Parathyroid adenoma (tissue), 2 donors: ENCODE data around the gene RHOT1.

Experiments used
- H2AFZ ChIP-seq: fragments of 300-600 bp; sonication (generic); one replicate; pipeline ENCODE4 v1.7.0; 2017; ENCODE audit warnings: antibody characterized with exemption, mild to moderate bottlenecking
- H3K27ac ChIP-seq: fragments of 300-600 bp; sonication (generic); one replicate; pipeline ENCODE4 v1.7.0; 2017
- H3K27me3 ChIP-seq: fragments of 300-600 bp; sonication (generic); one replicate; pipeline ENCODE4 v1.7.0; 2017; ENCODE audit warnings: low read length; ENCODE audit not compliant: control insufficient read depth, insufficient read depth
- H3K36me3 ChIP-seq: fragments of 300-600 bp; sonication (generic); one replicate; pipeline ENCODE4 v1.7.0; 2017; ENCODE audit warnings: low read length; ENCODE audit not compliant: control insufficient read depth, insufficient read depth
- H3K4me1 ChIP-seq: fragments of 300-600 bp; sonication (generic); one replicate; pipeline ENCODE4 v1.7.0; 2017; ENCODE audit warnings: control low read depth
- H3K4me2 ChIP-seq: fragments of 300-600 bp; sonication (generic); one replicate; pipeline ENCODE4 v1.7.0; 2017; ENCODE audit warnings: low read length
- H3K4me3 ChIP-seq: fragments of 300-600 bp; sonication (generic); one replicate; pipeline ENCODE4 v1.7.0; 2017; ENCODE audit warnings: low read depth, low read length
- H3K79me2 ChIP-seq: fragments of 300-600 bp; sonication (generic); one replicate; pipeline ENCODE4 v1.7.0; 2017; ENCODE audit warnings: control low read depth
- H3K9ac ChIP-seq: fragments of 300-600 bp; sonication (generic); one replicate; pipeline ENCODE4 v1.7.0; 2017; ENCODE audit warnings: mild to moderate bottlenecking
- H3K9me3 ChIP-seq: fragments of 300-600 bp; sonication (generic); one replicate; pipeline ENCODE4 v1.7.0; 2017; ENCODE audit warnings: low read length; ENCODE audit not compliant: control insufficient read depth
- CTCF ChIP-seq: fragments of 300-600 bp; sonication (generic); IDR thresholded peaks from one replicate; pipeline ENCODE4 v1.7.0; 2017; ENCODE audit warnings: antibody characterized with exemption, mild to moderate bottlenecking
- donor health status: primary hyperparathyroidism.

The RHOT1 gene

DNA sequence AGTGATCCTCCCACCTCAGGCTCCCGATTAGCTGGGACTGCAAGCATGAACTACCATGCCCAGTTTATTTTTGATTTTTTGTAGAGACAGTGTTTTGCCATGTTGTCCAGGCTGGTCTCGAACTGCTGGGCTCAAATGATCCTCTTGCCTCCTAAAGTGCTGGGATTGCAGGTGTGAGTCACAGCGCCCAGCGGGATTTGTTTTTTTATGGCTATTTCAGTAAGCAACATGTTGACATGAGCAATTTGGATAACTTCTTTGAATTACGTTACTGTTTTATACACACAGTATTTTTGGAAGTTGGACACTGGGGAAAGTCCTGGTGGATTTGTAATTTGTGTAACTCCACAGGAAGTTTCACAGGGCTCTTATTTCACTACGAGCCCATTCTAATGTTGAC lies 18.5 kb upstream of the RHOT1 start:
- no peaks in the 10 kb centered on the region for H3K27me3 ChIP-seq
- no peak overlapping the region for H2AFZ ChIP-seq
- no peak overlapping the region for H3K27ac ChIP-seq
- TF ChIP-seq CTCF, result no peak
- no peak overlapping the region for H3K4me2 ChIP-seq
- H3K4me3 ChIP-seq, result no peak overlapping the region
- no peaks in the 10 kb centered on the region for H3K79me2 ChIP-seq
- no peaks in the 10 kb centered on the region for H3K4me1 ChIP-seq
- H3K9me3 ChIP-seq, result no peaks in the 10 kb centered on the region
- no peaks in the 10 kb centered on the region for H3K36me3 ChIP-seq
- no peak overlapping the region for H3K9ac ChIP-seq

DNA sequence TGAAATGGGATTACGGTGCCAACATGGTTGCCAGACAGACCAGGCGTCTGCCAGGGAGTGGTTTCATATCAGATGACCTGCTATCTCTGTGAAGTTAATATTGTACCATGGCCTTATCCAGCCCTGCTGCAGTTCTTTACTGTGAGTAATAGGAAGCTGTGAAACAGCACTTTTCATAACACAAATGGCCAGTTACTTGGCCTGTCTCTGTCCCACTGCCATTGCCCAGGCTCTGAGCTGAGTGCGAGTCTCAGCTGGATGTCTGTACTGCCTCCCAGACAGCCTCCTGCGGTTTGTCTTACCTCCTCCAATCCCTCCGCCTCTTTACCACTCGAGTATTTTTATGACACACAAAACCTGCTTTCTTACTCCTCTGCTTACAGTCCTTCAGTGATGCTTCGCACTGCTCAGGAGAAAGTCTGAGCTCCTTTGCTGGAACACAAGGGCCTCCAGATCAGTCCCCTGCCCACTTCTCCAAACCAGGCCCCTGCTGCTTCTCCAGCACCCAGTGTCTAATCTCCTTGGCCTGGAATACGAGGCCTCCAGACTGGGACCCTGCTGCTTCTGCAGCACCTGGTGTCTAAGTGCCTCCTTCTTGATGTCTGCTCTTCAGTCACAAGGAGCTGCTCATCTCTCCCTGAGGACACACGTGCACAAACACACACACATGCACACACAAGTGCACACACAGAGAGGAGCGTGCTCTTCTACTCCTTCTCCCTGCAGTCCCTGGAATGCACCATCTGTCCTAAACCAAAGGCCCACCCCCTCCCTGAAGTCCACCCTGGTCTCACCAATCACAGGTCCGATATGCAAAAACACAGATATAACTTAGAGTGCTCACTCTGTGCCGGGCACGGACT lies 17.1 kb upstream of the RHOT1 start:
- Histone ChIP-seq H3K4me1 (no peaks in the 10 kb centered on the region), H2AFZ (peak overlapping the region; percentile 14), H3K79me2 (no peaks in the 10 kb centered on the region), H3K36me3 (no peaks in the 10 kb centered on the region), H3K4me2 (no peak overlapping the region), H3K27ac (no peak overlapping the region), H3K27me3 (no peaks in the 10 kb centered on the region), H3K9me3 (no peaks in the 10 kb centered on the region), H3K9ac (no peak overlapping the region), H3K4me3 (no peak overlapping the region)
- no peak for TF ChIP-seq CTCF

GRCh38 chr17:32125848-32126153 lies 16.5 kb upstream of the RHOT1 start:
- H3K4me2 ChIP-seq, result no peak overlapping the region
- H3K9me3 ChIP-seq, result no peaks in the 10 kb centered on the region
- no peak overlapping the region for H3K27ac ChIP-seq
- H3K79me2 ChIP-seq, result no peaks in the 10 kb centered on the region
- no peak overlapping the region for H3K9ac ChIP-seq
- H3K27me3 ChIP-seq, result no peaks in the 10 kb centered on the region
- H3K4me3 ChIP-seq, result no peak overlapping the region
- H3K4me1 ChIP-seq, result no peaks in the 10 kb centered on the region
- no peak for TF ChIP-seq CTCF
- no peak overlapping the region for H2AFZ ChIP-seq
- no peaks in the 10 kb centered on the region for H3K36me3 ChIP-seq

DNA sequence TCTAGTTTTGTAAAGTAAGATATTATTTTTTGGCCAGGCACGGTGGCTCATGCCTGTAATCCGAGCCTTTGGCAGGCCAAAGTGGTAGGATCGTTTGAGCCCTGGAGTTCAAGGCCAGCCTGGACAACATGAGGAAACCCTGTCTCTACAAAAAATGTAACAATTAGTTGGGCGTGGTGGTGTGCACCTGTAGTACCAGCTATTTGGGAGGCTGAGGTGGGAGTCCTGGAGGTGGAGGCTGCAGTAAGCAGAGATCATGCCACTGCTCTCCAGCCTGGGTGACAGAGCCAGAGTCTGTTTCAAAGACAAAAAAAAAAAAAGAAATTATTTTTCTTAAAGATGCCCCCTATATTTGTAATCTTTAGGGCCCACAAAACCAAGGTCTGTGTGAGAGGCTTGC lies 16.0 kb upstream of the RHOT1 start:
- no peak overlapping the region for H3K27ac ChIP-seq

More for the DNA sequence above, 16.0 kb upstream of the RHOT1 start:
- Histone ChIP-seq H3K27me3 (no peaks in the 10 kb centered on the region), H2AFZ (no peak overlapping the region), H3K9me3 (no peaks in the 10 kb centered on the region), H3K4me3 (no peak overlapping the region), H3K79me2 (no peaks in the 10 kb centered on the region), H3K4me1 (no peaks in the 10 kb centered on the region), H3K4me2 (no peak overlapping the region), H3K36me3 (no peaks in the 10 kb centered on the region), H3K9ac (no peak overlapping the region)
- TF ChIP-seq CTCF, result no peak
